ENCODE data around the gene LPO.
A peak's percentile ranks its signal among the peaks of the same experiment; 100 is the strongest.

Gene LPO

DNA sequence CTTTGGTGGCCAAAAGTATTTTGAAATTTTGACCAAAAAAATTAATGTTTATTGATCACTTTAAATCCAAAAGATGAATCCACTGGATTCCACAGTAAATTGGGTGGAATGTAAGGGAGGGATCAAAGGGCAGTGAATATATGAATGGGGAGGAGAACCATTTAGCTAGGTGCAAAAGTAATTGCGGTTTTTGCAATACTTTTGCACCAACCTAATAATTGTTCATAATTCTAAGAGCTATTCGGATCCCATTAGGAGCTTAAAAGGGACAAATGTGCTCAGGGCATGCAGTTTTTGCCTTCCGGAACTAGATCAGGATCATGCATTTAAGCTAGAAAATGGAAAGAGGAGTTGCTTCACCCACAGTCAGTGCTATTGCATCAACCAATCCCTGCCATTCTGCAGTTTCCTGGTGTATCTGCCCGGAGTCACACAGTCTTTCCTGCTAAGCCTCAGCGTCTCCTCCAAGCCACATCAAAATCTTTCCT is at the start of gene LPO:
Gene LPO (plus strand): TSS at position 438 of the 488 bp plus-strand sequence. CDS start 4,396 bp downstream, outside the sequence.
- Mint-ChIP-seq H3K4me3 (no peak within 1 kb of the TSS), H3K4me1 (peaks cover 9% of the 10 kb centered on the region), H3K36me3 (no peaks in the 10 kb centered on the region), H3K27ac (no peak within 1 kb of the TSS), H3K9me3 (no peaks in the 10 kb centered on the region)
- ATAC-seq: no peak
- DNase-seq (ENCODE audit: low spot score in 2 of 2): no peak

GRCh38 chr17:58189436-58190146 is 48.8 kb upstream of the LPO start:
- H3K27ac Mint-ChIP-seq: no peak overlapping the region
- ATAC-seq (no peak), DNase-seq (ENCODE audit: low spot score in 2 of 2) (no peak)
- no peaks in the 10 kb centered on the region for H3K9me3 Mint-ChIP-seq
- no peak overlapping the region for H3K4me3 Mint-ChIP-seq
- H3K4me1 Mint-ChIP-seq: peaks cover 11% of the 10 kb centered on the region
- H3K36me3 Mint-ChIP-seq: no peaks in the 10 kb centered on the region

DNA sequence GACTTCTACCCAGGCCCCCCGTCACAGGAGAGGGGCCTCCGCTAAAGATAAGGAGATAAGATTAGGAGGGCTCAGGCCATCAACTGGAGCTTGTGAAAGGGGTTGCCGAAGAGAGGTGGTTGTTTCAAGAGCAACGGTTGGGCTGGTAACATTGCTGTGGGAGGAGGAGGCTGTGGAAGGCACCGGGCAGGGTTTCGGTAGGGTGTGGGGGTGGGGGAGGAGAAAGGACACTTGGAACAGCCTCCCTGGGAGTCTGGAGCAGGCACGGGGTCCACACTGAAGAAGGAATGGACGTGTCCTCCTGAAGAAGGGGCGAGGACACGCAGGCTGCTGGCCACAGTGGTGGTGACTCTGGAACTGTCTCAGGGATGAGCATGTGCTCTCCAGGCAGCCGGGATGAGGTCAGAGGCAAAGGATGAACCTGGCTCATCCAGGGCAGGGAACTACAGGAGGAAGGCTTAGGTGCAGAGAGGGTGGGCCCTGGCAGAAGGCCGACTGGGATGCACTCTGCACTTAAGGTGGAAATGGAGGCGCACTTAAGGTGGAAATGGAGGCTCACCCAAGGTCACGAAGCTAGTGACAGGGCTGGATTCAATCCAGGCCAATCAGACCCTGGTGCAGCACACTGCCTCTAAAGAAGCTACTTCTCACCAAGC is 47.0 kb upstream of the LPO start:
- no peak for ATAC-seq
- H3K4me1 Mint-ChIP-seq: peaks cover 5% of the 10 kb centered on the region
- no peak overlapping the region for H3K27ac Mint-ChIP-seq
- H3K36me3 Mint-ChIP-seq: no peaks in the 10 kb centered on the region
- H3K4me3 Mint-ChIP-seq: no peak overlapping the region
- no peaks in the 10 kb centered on the region for H3K9me3 Mint-ChIP-seq
- no peak for DNase-seq (ENCODE audit: low spot score in 2 of 2)

GRCh38 chr17:58192612-58193011 is 45.8 kb upstream of the LPO start, which contains the start of gene EPX:
TSS of gene EPX (plus strand) at chr17:58192726. CDS start at chr17:58192847, 121 bp downstream.
- no peak for DNase-seq (ENCODE audit: low spot score in 2 of 2)
- Mint-ChIP-seq H3K36me3 (no peaks in the 10 kb centered on the region), H3K9me3 (no peaks in the 10 kb centered on the region), H3K27ac (no peak within 1 kb of the TSS), H3K4me3 (no peak within 1 kb of the TSS), H3K4me1 (peaks cover 5% of the 10 kb centered on the region)
- no peak for ATAC-seq

DNA sequence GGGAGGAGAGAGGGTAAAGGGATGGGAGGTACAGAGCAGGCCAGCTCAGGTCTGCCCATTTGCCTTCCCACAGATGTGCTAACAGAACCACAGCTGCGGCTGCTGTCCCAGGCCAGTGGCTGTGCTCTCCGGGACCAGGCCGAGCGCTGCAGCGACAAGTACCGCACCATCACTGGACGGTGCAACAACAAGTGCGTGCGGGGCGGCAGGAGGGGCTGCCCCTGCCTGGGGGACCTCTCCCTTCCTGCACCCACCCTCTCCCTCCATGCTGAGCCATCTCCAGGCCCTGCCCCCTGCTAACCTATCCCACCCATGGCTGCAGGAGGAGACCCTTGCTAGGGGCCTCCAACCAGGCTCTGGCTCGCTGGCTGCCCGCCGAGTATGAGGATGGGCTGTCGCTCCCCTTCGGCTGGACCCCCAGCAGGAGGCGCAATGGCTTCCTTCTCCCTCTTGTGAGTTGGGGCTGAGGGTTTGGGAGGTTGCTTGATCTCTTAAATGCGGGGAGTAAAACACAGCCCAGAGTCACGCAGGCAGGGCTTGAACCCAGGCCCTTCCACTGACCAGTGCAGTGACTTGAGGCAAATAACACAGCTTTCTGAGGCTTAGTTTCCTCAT is 44.6 kb upstream of the LPO start:
- peaks cover 5% of the 10 kb centered on the region for H3K4me1 Mint-ChIP-seq
- no peaks in the 10 kb centered on the region for H3K36me3 Mint-ChIP-seq
- no peak for ATAC-seq

DNA sequence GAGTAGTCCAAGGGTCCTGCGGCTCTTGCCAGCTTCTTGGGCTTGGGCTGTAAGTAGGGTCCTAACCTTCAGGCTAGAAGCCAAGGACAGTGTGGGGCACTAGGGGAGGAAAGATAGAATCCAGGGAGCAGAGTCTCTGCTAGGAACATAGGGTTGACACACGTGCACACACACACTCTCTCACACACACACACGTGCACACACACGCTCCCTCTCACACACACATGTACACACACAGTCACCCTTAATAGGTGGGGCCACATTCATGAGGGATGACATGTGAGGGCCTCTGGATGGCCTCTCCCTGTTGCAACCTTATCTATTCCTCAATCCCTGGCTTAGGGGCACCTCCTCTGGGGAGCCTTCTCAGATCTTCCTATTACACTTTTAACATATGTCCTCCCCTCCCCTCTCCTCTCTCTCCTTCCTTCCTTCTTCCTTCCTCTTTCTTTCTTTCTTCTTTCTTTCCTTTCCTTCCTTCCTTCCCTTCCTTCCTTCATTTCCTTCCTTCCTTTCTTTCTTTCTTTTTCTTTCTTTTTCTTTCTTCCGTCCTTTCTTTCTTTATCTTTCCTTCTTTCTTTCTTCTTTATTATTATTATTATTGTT is 42.8 kb upstream of the LPO start:
- DNase-seq (ENCODE audit: low spot score in 2 of 2) (no peak), ATAC-seq (no peak)
- Mint-ChIP-seq H3K27ac (no peak overlapping the region), H3K4me3 (no peak overlapping the region), H3K9me3 (no peaks in the 10 kb centered on the region), H3K4me1 (peaks cover 11% of the 10 kb centered on the region), H3K36me3 (no peaks in the 10 kb centered on the region)

More for the DNA sequence above, 44.6 kb upstream of the LPO start:
- Mint-ChIP-seq H3K9me3 (no peaks in the 10 kb centered on the region), H3K4me3 (no peak overlapping the region), H3K27ac (no peak overlapping the region)
- DNase-seq (ENCODE audit: low spot score in 2 of 2): no peak

- Mint-ChIP-seq H3K4me3 (no peak overlapping the region), H3K4me1 (peaks cover 6% of the 10 kb centered on the region), H3K36me3 (no peaks in the 10 kb centered on the region), H3K9me3 (no peaks in the 10 kb centered on the region), H3K27ac (no peak overlapping the region)
- no peak for DNase-seq (ENCODE audit: low spot score in 2 of 2)
- no peak for ATAC-seq
Measured at GRCh38 chr17:58196610-58197009, 41.8 kb upstream of the LPO start.

DNA sequence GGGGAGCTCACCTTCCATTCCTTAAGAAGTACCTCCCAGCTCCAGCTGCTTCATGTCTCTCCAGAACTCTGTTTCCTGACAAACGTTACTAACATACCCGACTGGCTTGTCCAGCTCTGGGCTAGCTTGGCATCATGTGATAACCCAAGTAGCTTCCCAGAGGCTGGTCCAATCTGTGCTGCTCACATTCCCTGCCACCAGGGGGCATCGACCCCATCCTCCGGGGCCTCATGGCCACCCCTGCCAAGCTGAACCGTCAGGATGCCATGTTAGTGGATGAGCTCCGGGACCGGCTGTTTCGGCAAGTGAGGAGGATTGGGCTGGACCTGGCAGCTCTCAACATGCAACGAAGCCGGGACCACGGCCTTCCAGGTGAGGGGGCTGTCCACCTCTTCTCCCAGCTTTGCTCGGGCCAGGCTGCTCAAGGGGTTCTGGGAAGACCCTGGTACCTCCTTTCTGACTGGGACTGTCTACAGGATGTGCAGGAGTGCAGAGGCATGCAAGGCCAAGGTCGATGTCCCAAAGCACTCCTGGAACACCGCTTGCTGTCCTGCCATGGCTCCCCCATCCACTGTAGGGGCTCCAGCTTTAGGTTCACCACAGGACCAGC is 38.3 kb upstream of the LPO start:
- Mint-ChIP-seq H3K27ac (no peak overlapping the region), H3K4me1 (peaks cover 6% of the 10 kb centered on the region), H3K36me3 (no peaks in the 10 kb centered on the region), H3K9me3 (no peaks in the 10 kb centered on the region), H3K4me3 (no peak overlapping the region)
- peak; percentile 84 for ATAC-seq
- peak; percentile 34 to 74 for DNase-seq (ENCODE audit: low spot score in 2 of 2)

DNA sequence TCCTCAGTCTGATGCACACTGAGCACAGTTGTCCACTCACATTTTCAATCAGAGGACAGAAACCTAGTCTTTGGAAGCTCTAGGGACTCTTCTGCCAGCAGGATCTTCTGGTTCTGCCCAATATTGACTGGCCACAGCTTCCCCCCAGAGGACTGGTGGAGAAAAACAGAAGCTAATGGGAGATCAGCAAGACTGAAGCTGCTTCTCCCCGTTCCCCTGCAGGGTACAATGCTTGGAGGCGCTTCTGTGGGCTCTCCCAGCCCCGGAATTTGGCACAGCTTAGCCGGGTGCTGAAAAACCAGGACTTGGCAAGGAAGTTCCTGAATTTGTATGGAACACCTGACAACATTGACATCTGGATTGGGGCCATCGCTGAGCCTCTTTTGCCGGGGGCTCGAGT is 35.5 kb upstream of the LPO start:
- DNase-seq (ENCODE audit: low spot score in 2 of 2): no peak
- H3K4me1 Mint-ChIP-seq: peaks cover 6% of the 10 kb centered on the region
- no peaks in the 10 kb centered on the region for H3K36me3 Mint-ChIP-seq
- no peak for ATAC-seq
- no peaks in the 10 kb centered on the region for H3K9me3 Mint-ChIP-seq
- no peak overlapping the region for H3K27ac Mint-ChIP-seq
- no peak overlapping the region for H3K4me3 Mint-ChIP-seq

- ATAC-seq (no peak), DNase-seq (ENCODE audit: low spot score in 2 of 2) (no peak)
- Mint-ChIP-seq H3K36me3 (peaks cover 10% of the 10 kb centered on the region), H3K4me3 (no peak overlapping the region), H3K9me3 (no peaks in the 10 kb centered on the region), H3K27ac (no peak overlapping the region), H3K4me1 (peaks cover 6% of the 10 kb centered on the region)
Measured at GRCh38 chr17:58204796-58205195, 33.6 kb upstream of the LPO start.

DNA sequence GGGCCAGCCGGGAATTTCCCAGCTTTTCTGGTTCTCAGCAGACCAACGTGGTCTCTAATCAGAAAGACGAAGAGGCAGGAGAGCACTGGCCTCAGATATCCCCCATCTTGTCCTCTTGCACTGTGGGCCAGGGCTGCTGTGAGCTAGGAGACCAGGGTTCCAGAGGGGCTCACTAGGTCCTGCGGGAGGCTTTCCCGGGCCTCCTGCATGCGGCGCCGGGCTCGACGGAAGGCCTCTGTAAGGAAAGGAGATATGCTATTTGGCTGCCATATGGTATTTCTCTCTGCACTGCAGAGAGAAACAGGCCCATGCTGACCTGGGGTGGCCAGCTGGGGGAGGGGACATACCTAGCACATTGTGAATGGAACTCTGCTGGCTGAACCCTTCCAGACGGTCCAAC is 32.4 kb upstream of the LPO start:
- ATAC-seq: no peak
- Mint-ChIP-seq H3K4me3 (no peak overlapping the region), H3K36me3 (peaks cover 16% of the 10 kb centered on the region), H3K9me3 (no peaks in the 10 kb centered on the region), H3K27ac (no peak overlapping the region), H3K4me1 (no peaks in the 10 kb centered on the region)
- no peak for DNase-seq (ENCODE audit: low spot score in 2 of 2)

DNA sequence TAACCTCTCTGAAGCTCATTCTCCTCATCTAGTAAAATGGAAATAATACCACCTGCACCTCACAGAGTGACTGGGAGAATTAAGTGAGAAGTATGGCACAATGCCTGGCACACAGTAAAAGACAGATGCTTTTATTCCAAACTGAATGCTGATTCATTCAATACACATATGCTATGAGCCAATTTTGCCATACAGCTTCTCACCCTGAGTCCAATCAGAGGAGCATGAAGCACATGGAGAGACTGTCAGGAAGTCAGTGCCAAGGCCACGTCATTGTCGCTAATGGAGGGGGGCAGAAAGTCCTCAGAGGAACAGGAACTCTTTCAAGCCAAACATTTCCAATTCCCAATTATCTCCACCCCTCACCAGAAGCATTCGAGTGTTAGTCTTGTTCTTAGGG is 30.9 kb upstream of the LPO start:
- Mint-ChIP-seq H3K4me1 (no peaks in the 10 kb centered on the region), H3K9me3 (no peaks in the 10 kb centered on the region), H3K27ac (peak overlapping the region; percentile 20), H3K4me3 (no peak overlapping the region), H3K36me3 (peaks cover 27% of the 10 kb centered on the region)
- ATAC-seq (no peak), DNase-seq (ENCODE audit: low spot score in 2 of 2) (no peak)

DNA sequence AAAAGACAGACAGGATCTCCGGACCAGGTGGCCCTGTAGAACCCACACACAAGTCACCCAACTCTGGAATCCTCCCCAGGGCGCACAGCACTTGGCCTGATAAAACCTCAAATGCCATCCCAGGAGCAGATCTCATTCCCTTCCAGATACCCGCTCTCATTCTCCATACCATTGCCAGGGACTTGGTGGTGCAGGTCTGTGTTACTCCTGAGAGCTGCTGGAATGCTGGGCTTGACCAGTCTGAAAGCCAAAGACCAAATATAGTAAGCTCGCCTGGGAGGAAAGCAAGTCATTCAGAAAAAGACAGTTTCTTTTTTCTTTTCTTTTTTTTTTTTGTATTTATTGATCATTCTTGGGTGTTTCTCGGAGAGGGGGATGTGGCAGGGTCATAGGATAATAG is 30.0 kb upstream of the LPO start:
- Mint-ChIP-seq H3K4me3 (no peak overlapping the region), H3K9me3 (no peaks in the 10 kb centered on the region), H3K36me3 (peaks cover 33% of the 10 kb centered on the region), H3K4me1 (no peaks in the 10 kb centered on the region), H3K27ac (no peak overlapping the region)
- DNase-seq (ENCODE audit: low spot score in 2 of 2): no peak
- ATAC-seq: no peak

GRCh38 chr17:58210922-58211321 is 27.5 kb upstream of the LPO start:
- Mint-ChIP-seq H3K4me3 (no peak overlapping the region), H3K27ac (no peak overlapping the region), H3K4me1 (no peaks in the 10 kb centered on the region), H3K36me3 (peaks cover 48% of the 10 kb centered on the region), H3K9me3 (no peaks in the 10 kb centered on the region)
- no peak for ATAC-seq
- no peak for DNase-seq (ENCODE audit: low spot score in 2 of 2)

GRCh38 chr17:58215685-58216084 is 22.7 kb upstream of the LPO start:
- DNase-seq (ENCODE audit: low spot score in 2 of 2) (no peak), ATAC-seq (no peak)
- no peak overlapping the region for H3K27ac Mint-ChIP-seq
- no peaks in the 10 kb centered on the region for H3K9me3 Mint-ChIP-seq
- no peak overlapping the region for H3K4me3 Mint-ChIP-seq
- H3K36me3 Mint-ChIP-seq: peaks cover 50% of the 10 kb centered on the region
- H3K4me1 Mint-ChIP-seq: peaks cover 15% of the 10 kb centered on the region

All from stimulated activated effector memory CD8-positive, alpha-beta T cell treated with anti-CD3 and anti-CD28 coated beads, Interleukin-12 subunit alpha, Interleukin-12 subunit beta, amount 100 ng/mL, for 72 hours (primary cell).